ENCODE measurements around the gene CCDC149. TPM values are rescaled to one million over a fixed set of nuclear protein-coding genes. Genes with fewer than 3 reads are reported as not detected.

Gene CCDC149
- total and polyA plus RNA-seq, 9 of the 15 experiments (the other 6 are each of a cell fraction or from before 2014, with no cell fraction given): 0.04 to 0.18 TPM; not detected in 7

DNA sequence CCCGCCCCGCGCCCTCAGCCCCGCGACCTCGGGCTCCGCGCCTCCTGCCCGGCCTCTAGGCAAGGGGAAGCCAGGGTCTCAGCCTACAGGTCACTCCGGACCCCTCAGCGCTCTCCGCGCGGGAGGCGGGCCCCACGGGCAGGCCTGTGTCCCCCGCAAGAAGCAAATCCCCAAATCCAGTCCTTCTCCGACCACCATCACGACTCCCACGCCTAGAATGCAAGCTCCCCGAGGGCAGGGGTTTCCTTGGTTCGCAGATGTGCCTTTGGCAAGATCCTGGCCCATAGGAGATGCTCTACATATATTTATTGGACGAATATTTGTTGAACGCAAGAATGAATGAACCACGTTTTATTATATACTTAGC, 260 bp upstream of the CCDC149 start:
- no peak for FAIRE-seq
- Histone ChIP-seq H3K4me3 (no peak overlapping the region), H3K27ac (ENCODE audit: extremely low read depth, low read depth, low read length) (no peak overlapping the region), H3K4me1 (replicated peaks in 1 of 2; ENCODE audit: control insufficient read depth in 2 of 2, insufficient read depth in 2 of 2, low read length in 2 of 2) (peaks cover 0 to 10% of the 10 kb centered on the region in 2 experiments; a peak in 1 of 5 replicates), H3K9me3 (replicated peaks; ENCODE audit: control insufficient read depth, insufficient read depth, low read depth, low read length) (no peaks in the 10 kb centered on the region), H3K9me1 (ENCODE audit: control insufficient read depth, insufficient read depth, low read length) (no peaks in the 10 kb centered on the region), H3K79me2 (ENCODE audit: control insufficient read depth, insufficient read depth, low read length) (no peaks in the 10 kb centered on the region), H3K4me2 (ENCODE audit: insufficient read depth, low read length) (no peak overlapping the region; the same call in 1 of the 2 replicates), H4K20me1 (replicated peaks; ENCODE audit: control insufficient read depth, insufficient read depth, low read length) (no peaks in the 10 kb centered on the region), H3K9ac (ENCODE audit: insufficient read depth in 1 of 2, low read depth in 2 of 2, low read length in 2 of 2) (no peak overlapping the region), H3K27me3 (ENCODE audit: control insufficient read depth in 2 of 2, insufficient read depth in 2 of 2, low read length in 2 of 2) (peaks cover 13 to 39% of the 10 kb centered on the region in 2 experiments; a peak in 4 of 5 replicates), H3K36me3 (ENCODE audit: control insufficient read depth, insufficient read depth, low read length) (no peaks in the 10 kb centered on the region), H2AFZ (ENCODE audit: low read depth, low read length) (no peak overlapping the region)
- no peak for TF ChIP-seq ESRRA (IDR thresholded peaks at IDR 0.05; ENCODE audit: borderline replicate concordance, low read depth)
- TF ChIP-seq RFX7 (CRISPR knock-in tag; IDR thresholded peaks at IDR 0.05): no peak
- TF ChIP-seq PML (IDR thresholded peaks at IDR 0.05; ENCODE audit: low read length): no peak
- TF ChIP-seq CHD1 (IDR thresholded peaks at IDR 0.05; ENCODE audit: low read length): no peak
- no peak for TF ChIP-seq NUFIP1 (IDR thresholded peaks at IDR 0.05; ENCODE audit: partially characterized antibody)
- TF ChIP-seq CC2D1A (IDR thresholded peaks at IDR 0.05): no peak
- no peak for TF ChIP-seq PRPF4 (IDR thresholded peaks at IDR 0.05; ENCODE audit: insufficient read depth, low read depth, low read length, poor library complexity, severe bottlenecking)
- TF ChIP-seq ZNF316 (IDR thresholded peaks at IDR 0.05): 0 out of 2 replicates have a peak, but pooled peaks have one; percentile 24
- TF ChIP-seq ZBTB1 (CRISPR knock-in tag; IDR thresholded peaks at IDR 0.05; ENCODE audit: borderline replicate concordance, low read depth): no peak
- DNase-seq (ENCODE audit: extremely low read depth in 1 of 4, low spot score in 3 of 4): no peak
- POLR2A ChIA-PET: no interaction called here
- BruUV-seq (replicated peaks): no TSS peak
- intact Hi-C loops (cut with micrococcal nuclease): no loop called here
- WGBS (ENCODE audit: insufficient coverage, low coverage, missing lambda C conversion rate): 40% methylated on average over 16 of the region's 25 CpGs
- CTCF ChIA-PET (ENCODE audit: low intra/inter-chr PET ratio): no interaction called here
- in situ Hi-C loops (cut with MboI): no loop called here
- no peak for ATAC-seq
